T47D (cell line): Measurements from ENCODE around the gene PPP4R2.

Experiments
- DNase-seq, 2 experiments: peaks; one replicate each; pipeline versions ENCODE4 v3.0.0 to v3.0.0-alpha.2; 2011 to 2012; ENCODE audit warnings: low read depth in 1 of 2, low spot score in 1 of 2
- JUND ChIP-seq: IDR thresholded peaks from 2 replicates; pipeline ENCODE4 v1.6.1; 2012; ENCODE audit warnings: low read depth
- in situ Hi-C: cut with HindIII; loops from 2 replicates; pipeline ENCODE4 v1.10.0; 2016; ENCODE audit warnings: low sequenced_read_pairs, low pct_unique_long_range_greater_than_20kb

Gene PPP4R2

GRCh38 chr3:73018298-73018697, 21.7 kb downstream of the PPP4R2 start:
- in situ Hi-C loops: no loop called here
- TF ChIP-seq JUND: no peak
- no peak for DNase-seq

DNA sequence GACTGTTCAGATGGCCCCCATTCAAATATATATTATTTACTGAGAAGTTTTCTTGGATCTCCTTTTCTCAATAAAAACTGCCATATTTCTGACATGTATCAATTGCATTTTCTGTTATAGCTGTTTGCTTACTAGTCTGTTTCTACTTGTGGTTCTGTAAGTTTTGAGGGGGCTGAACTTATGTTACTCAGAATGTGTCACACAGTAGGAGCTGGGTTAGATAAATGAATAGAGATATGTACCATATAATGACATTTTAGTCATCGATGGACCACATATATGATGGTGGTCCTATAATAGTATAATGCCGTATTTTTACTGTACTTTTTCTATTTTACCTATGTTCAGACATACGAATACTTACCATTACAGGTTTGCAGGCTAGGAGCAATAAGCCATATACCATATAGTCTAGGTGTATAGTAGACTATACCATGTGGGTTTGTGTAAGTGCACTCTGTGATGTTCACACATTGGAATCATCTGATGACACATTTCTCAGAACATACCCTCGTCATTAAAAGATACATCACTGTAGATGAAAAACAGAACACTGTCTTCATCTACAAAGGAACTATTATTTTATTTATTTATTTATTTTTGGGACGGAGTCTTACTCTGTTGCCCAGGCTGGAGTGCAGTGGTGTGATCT, 22.3 kb downstream of the PPP4R2 start:
- in situ Hi-C loops: no loop called here
- DNase-seq: no peak
- no peak for TF ChIP-seq JUND

DNA sequence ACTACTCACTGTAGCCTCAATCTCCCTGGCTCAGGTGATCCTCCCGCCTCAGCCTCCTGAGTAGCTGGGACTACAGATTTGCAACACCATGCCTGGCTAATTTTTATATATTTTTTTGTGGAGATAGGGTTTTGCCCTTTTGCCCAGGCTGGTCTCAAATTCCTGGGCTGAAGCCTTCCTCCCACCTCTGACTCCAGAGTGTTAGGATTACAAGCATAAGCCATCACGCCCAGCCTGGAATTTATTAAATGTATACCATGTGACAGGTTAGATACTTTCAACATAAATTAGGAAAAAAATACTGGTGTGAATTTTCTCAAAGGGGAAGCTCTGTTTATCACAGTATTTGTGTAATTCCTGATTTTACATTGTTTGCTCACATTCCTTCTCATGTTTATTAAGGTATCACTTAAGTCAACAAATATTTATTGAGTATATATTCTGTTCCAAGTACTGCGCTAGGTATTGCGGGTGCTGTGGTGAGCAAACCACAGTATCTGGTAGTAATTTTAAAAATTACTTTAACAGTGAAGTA, 24.8 kb downstream of the PPP4R2 start:
- no peak for TF ChIP-seq JUND
- DNase-seq: no peak
- in situ Hi-C loops: no loop called here

DNA sequence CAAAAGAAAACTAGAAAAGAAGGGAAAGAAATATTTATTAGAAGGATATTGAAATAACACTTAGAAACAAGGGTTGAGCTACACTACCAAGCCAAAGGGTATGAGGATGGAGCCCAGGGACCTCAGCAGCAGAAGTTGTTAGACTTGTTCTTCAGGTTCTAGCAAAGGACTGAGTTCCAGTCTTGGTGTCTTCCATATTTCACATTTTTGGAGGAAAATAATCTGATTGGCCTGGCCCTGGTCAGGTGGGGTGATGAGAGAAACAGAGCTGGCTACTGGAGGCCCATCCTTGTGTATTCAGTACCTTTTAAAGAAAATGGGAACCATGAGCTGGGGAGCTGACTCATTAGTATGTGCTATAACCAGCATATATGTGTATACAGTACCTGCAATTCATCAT, 28.2 kb downstream of the PPP4R2 start:
- peak in 1 of 2 experiments; percentile 55 for DNase-seq
- no peak for TF ChIP-seq JUND
- in situ Hi-C loops: no loop called here

- in situ Hi-C loops: no loop called here
- no peak for DNase-seq
- TF ChIP-seq JUND: no peak
Measured at GRCh38 chr3:73026111-73026759, 29.6 kb downstream of the PPP4R2 start.

- no peak for TF ChIP-seq JUND
- in situ Hi-C loops: no loop called here
- DNase-seq: no peak
Measured at GRCh38 chr3:73026760-73027113, 30.1 kb downstream of the PPP4R2 start.

DNA sequence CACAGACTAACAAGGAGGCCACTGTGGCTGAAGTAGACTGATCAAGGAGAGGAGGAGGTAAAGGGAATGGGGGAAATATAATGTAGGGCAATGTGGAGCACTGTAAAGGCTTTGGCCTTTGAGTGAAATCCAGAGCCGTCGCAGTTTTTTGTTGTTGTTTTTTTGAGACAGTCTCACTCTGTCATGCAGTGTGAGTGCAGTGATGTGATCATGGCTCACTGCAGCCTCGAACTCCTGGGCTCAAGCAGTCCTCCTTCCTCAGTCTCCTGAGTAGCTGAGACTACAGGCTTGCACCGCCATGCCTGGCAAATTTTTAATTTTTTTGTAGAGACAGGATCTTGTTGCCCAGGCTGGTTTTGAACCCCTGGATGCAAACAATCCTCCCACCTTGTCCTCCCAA, 32.2 kb downstream of the PPP4R2 start:
- no peak for DNase-seq
- in situ Hi-C loops: no loop called here
- no peak for TF ChIP-seq JUND

DNA sequence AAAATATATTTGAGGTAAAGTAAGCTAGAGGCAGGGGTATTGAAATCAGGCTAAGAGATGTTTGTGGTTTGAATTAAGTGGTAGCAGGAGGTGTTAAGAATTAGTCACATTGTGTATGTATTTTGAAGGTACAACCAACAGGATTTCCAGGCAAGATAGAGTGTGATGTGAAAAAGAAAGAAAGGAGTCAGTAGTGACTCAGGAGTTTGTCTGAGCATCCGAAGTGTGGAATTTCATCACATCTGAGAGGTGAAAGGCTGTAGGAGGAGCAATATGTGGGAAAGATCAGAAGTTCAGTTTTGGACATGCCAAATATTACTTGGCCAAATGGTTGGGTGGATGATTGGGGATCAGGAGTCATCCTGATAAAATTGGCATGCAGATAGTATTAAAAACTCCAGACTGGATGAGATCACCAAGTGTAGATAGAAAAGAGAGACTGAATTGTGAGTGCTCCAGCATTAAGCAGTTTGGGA, 32.7 kb downstream of the PPP4R2 start:
- TF ChIP-seq JUND: no peak
- in situ Hi-C loops: no loop called here
- no peak for DNase-seq

DNA sequence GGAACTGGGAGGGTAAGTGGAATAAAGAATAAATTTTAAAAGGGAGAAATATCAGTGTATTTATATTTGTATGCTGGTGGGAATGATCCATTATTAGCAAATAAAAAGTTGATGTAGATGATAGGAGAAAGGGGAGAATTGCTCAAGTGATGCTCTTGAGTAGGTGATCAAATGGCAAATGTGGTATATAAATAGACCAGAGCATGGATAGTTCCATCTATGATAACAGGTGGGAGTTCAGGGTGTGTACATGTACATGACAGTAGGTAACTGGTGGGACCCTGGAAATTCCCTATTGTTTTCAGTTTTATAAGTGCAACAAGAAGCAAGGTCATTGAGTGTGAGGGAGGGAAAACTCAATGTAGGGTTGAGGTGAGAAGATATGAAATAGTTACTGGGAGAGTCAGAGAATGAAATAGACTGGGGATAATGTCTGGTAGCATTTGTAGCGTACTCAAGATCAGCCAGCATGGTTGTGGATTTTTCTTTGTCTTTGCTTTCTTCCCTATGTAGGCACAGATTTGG, 33.5 kb downstream of the PPP4R2 start:
- no peak for TF ChIP-seq JUND
- DNase-seq: no peak
- in situ Hi-C loops: no loop called here

DNA sequence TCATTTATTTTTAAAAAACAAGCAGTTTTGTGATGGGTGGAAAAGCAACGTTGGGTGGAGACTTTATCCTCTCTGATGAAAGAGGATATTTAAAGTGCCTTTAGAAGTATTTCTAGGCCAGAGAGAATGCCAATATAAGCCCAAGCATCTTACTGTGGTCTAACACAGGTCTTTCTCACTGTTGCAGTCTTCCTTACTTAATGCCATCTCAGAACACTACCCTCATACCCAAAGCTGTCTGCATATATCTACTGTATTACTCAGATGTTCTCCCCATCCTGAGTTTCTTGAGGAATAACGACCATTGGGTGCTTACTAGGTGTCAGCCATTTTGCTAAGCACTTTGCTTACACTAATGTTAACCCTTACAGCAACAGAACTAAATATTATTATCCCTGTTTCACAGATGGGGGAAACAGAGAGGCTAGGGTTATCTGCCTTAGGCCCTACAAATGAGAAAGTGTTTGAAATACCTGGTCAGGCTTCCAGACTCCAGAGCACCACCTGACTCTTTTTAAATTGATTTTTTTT, 35.0 kb downstream of the PPP4R2 start:
- no peak for TF ChIP-seq JUND

DNA sequence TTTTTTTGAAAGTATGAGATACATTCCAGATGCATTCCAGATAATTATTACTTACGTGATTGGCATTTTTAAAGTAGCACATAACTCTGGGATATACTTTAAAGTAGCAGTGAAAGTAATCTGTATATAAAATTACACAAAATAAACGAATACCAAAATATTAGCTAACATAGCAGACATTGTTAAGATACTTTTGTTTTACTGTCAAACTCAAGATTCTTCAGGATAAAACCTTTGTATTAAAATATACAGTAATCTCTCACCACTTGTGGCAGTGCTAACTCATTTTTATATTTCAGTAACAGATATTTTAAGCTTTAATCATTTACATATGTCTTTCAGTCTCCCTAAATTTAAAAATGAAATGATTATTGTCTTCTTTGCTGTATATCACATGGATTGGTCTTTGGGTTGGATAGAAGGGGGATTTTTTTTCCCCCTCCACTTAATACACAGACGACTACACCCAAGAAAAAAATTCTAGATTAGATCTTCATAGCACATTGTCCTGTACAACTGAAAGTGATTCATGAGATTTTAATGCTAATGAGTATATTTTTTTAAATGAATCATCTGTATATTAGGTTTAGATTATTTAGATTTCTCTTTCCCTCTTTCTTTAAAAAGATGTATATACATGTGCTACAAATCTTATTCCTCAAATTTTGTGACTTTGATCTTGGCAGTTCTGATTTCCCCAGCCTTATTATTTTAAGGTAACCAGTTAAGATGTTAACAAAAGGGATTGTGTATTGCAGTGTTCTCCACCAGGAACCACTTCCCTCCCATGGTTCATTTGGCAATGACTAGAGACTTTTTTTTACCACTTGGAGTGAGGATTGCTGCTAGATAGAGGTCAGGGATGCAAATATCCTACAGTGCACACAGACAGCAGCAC, 40.3 kb downstream of the PPP4R2 start:
- TF ChIP-seq JUND: no peak
- DNase-seq: no peak
- in situ Hi-C loops: no loop called here

More for the DNA sequence above, 35.0 kb downstream of the PPP4R2 start:
- in situ Hi-C loops: no loop called here
- DNase-seq: no peak

- in situ Hi-C loops: no loop called here
- no peak for TF ChIP-seq JUND
- DNase-seq: peak in 1 of 2 experiments; percentile 19
Measured at GRCh38 chr3:73041537-73041936, 44.9 kb downstream of the PPP4R2 start.
